Measurements from ENCODE around the gene KSR2.

KSR2 gene

DNA sequence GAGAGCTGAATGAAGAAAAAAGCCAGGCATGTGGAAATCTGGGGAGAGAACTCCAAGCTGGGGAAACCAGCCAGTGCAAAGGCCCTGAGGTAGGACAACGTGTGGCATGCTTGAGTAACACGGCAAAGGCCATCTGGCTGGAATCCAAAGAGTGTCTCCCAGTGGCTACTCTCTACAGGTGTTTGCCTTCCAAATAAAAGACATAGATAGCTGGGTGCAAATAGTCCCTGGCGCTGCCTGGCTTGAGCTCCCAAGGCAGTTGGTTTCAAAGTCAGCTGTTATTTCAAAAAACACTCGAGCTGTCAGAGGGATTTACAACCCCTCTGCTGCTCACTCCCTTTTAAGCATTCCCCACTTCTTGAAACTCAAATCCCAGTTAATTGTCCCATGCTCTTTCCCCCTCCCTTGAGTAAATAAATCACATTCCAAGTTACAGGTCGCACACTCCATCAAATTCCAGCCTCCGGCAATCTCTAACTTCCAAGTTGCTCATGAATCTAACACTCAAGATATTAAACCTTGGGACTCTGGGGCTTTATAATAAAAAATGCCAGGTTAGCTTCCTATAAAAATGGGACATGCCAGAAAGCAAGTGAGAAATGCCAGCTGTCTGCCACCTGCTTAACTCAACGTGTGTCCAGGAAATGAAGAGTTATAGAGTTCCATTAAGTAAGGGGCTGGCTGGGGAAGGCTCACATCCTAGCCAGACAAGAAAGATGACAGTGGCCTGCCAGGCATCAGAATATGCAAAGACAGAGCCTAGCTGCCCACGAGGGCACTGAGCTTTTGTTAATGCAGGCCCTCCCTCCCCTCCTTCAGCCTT is 473.7 kb downstream of the KSR2 start:
- DNase-seq (ENCODE audit: low spot score): no peak
- in situ Hi-C loops (cut with MboI; ENCODE audit: low sequenced_read_pairs, unreplicated experiment): no loop called here
- TF ChIP-seq, protein P1, sequence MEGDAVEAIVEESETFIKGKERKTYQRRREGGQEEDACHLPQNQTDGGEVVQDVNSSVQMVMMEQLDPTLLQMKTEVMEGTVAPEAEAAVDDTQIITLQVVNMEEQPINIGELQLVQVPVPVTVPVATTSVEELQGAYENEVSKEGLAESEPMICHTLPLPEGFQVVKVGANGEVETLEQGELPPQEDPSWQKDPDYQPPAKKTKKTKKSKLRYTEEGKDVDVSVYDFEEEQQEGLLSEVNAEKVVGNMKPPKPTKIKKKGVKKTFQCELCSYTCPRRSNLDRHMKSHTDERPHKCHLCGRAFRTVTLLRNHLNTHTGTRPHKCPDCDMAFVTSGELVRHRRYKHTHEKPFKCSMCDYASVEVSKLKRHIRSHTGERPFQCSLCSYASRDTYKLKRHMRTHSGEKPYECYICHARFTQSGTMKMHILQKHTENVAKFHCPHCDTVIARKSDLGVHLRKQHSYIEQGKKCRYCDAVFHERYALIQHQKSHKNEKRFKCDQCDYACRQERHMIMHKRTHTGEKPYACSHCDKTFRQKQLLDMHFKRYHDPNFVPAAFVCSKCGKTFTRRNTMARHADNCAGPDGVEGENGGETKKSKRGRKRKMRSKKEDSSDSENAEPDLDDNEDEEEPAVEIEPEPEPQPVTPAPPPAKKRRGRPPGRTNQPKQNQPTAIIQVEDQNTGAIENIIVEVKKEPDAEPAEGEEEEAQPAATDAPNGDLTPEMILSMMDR (IDR thresholded peaks at IDR 0.05; ENCODE audit: borderline replicate concordance, control extremely low read depth, extremely low read depth, insufficient read depth, missing control alignments): no peak

DNA sequence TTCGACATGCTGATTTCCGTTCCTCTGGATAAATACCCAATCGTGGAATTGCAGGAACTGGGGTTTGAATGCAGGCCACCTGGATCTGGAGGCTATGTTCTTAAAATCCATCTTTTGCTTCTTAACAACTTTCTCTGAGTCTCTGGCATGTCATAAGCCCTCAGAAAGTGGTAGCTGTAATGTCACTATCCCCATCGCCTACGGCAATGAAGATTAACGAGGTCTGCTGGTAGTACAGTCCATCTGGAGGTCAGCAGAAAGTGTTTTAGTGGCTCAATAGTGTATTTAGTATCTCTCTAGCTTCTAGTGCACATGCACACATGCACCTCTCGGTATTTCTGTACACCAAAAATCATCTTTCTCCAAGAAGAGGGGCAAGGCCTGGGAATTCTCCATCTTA is 477.1 kb downstream of the KSR2 start:
- DNase-seq (ENCODE audit: low spot score): no peak
- in situ Hi-C loops (cut with MboI; ENCODE audit: low sequenced_read_pairs, unreplicated experiment): no loop called here
- TF ChIP-seq, protein P1 (IDR thresholded peaks at IDR 0.05; ENCODE audit: borderline replicate concordance, control extremely low read depth, extremely low read depth, insufficient read depth, missing control alignments): no peak

DNA sequence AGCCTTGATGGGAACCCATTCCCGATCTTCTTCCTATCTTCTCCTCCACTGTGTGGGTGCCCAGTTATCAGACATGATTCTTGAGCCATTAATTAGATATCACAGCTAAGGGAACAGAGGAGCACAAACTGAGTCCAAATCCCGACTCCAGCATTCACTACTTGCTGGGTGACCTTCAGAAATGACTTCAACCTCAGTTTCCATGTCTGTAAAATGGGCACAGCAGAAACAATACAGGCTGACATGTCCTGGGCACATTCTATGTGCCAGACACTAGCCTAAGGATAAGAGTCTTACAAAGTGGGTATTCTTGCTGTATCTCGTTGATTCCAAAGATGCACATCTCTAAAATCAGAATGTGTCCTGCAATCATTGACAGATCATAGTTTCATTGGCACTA is 478.7 kb downstream of the KSR2 start:
- TF ChIP-seq, protein P1 (IDR thresholded peaks at IDR 0.05; ENCODE audit: borderline replicate concordance, control extremely low read depth, extremely low read depth, insufficient read depth, missing control alignments): no peak
- no peak for DNase-seq (ENCODE audit: low spot score)
- in situ Hi-C loops (cut with MboI; ENCODE audit: low sequenced_read_pairs, unreplicated experiment): no loop called here

DNA sequence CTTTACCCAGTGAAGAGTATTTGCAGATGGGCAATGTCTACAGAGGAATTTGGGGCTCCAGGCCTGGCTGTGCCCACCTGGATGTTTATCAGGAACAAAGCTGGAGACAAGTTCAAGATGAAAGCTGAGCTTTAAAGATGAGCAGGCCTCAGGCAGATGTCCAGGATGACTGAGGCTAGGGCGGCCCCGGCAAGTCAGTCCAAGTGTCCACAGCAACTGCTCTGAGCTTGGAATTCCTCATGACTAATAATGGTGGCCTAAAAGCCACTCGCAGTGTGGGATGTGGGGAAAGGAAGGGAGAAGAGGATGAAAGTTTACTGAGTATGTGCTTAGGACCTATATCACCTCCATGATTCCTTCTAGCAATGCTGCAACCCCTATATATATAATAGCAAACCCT is 479.1 kb downstream of the KSR2 start:
- TF ChIP-seq, protein P1 (IDR thresholded peaks at IDR 0.05; ENCODE audit: borderline replicate concordance, control extremely low read depth, extremely low read depth, insufficient read depth, missing control alignments): no peak
- DNase-seq (ENCODE audit: low spot score): no peak
- in situ Hi-C loops (cut with MboI; ENCODE audit: low sequenced_read_pairs, unreplicated experiment): no loop called here

DNA sequence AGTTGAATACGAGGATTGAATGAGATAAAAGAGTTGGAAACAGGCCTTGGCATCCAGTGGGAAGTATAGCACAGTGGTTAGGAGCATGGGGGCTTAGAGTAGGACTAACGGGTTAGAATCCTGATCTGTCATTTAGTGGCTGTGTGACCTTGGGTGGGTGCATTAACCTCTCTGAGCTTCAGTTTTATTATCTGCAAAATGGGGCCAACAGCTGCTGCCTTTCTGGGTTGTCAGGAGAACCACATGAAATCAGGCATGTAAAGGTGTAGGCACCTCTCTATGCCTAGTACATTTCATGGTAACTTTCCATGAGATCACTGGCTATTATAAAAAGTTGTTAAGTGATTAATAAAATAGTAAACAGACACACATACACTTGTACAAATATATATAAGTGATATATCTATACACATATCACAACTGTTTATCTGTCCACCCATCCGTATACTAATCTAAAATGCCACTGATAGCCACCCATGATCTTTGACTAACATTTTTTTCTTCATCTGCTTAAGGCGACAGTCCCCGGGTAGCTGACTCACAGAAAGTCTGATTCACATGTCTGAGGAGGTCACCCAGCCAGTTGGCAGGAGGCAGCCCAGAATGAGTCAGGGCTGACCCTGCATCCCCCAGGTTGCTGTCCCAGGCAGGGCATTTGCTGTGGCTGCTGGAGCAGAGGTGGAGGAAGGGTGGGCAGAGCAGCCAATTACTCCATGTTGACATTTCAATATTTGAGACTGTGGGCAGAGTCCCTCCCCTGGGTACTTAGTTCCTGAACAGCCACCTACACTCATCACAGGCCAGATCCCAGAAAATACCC is 481.7 kb downstream of the KSR2 start:
- in situ Hi-C loops (cut with MboI; ENCODE audit: low sequenced_read_pairs, unreplicated experiment): no loop called here
- no peak for DNase-seq (ENCODE audit: low spot score)
- TF ChIP-seq, protein P1 (IDR thresholded peaks at IDR 0.05; ENCODE audit: borderline replicate concordance, control extremely low read depth, extremely low read depth, insufficient read depth, missing control alignments): no peak

DNA sequence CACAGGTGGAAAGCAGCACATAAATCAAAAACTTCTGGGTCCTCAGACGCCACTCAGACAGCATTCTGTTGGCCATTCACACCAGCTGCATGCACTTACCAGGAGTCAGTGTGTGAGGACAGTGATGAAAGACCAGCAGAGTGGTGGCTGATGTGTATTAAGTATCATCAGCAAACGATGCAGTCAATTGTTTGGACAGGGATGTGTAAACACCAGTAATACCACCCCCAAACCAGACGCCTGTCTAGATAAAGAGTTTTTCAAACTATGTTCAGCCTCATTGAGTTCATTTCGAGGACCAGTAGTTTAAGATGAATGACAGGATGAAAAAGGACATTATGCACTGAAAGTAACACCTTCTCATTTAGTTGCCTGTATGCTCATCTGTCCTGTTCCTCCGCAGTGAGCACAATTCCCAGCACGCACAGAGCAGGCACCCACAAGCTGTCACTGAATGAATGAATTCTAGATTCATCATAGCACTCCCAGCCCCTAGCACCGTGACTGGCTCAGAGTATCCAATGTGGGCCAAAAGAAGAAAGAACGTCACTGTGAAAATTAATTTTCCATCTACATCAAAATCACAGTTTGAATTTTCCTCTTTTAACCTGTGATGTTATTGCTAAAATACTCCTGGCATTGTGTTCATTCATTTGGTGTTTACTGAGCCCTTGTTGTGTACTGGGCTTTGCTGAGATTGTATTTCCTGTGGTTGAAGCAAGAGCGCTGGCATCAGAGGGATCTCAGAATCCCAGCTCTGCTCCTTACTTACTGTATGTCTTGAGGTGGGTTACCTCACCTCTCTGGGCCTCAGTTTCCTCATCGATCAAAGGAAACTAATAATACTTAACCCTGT is 482.6 kb downstream of the KSR2 start:
- no peak for DNase-seq (ENCODE audit: low spot score)
- TF ChIP-seq, protein P1 (IDR thresholded peaks at IDR 0.05; ENCODE audit: borderline replicate concordance, control extremely low read depth, extremely low read depth, insufficient read depth, missing control alignments): no peak
- in situ Hi-C loops (cut with MboI; ENCODE audit: low sequenced_read_pairs, unreplicated experiment): no loop called here
